Mesenchymal stem cell (in vitro differentiated cells and primary cell): ENCODE measurements around the gene HMMR.
A peak's percentile ranks its signal among the peaks of the same experiment; 100 is the strongest.

ENCODE experiments used
- DNase-seq: peaks from one replicate; pipeline ENCODE4 v3.0.0-alpha.2; 2013
- H2AFZ ChIP-seq: one replicate; pipeline ENCODE4 v1.6.1; 2013; ENCODE audit warnings: low read depth, mild to moderate bottlenecking, control low read depth, inconsistent platforms, low read length, moderate library complexity
- H2AK5ac ChIP-seq: 2 replicates; pipeline ENCODE4 v1.6.1; 2013; ENCODE audit warnings: low read length, moderate library complexity, mild to moderate bottlenecking, inconsistent platforms; ENCODE audit not compliant: severe bottlenecking
- H2BK120ac ChIP-seq: one replicate; pipeline ENCODE4 v1.6.1; 2013; ENCODE audit warnings: low read depth, mild to moderate bottlenecking, inconsistent platforms, low read length, moderate library complexity
- H2BK12ac ChIP-seq, 2 experiments: one replicate each; pipeline ENCODE4 v1.6.1; 2013; ENCODE audit warnings: inconsistent platforms in 2 of 2, low read length in 2 of 2, mild to moderate bottlenecking in 2 of 2, moderate library complexity in 2 of 2, control low read depth in 1 of 2
- H2BK15ac ChIP-seq: one replicate; pipeline ENCODE4 v1.6.1; 2013; ENCODE audit warnings: mild to moderate bottlenecking, low read depth, inconsistent platforms; ENCODE audit not compliant: poor library complexity, severe bottlenecking
- H2BK5ac ChIP-seq: 2 replicates; pipeline ENCODE4 v1.6.1; 2013; ENCODE audit warnings: low read depth, mild to moderate bottlenecking, low read length, control low read depth, inconsistent platforms; ENCODE audit not compliant: poor library complexity, severe bottlenecking
- H3K14ac ChIP-seq, 2 experiments: one replicate each; pipeline ENCODE4 v1.6.1; 2013; ENCODE audit warnings: inconsistent platforms in 2 of 2, low read length in 2 of 2, control low read depth in 1 of 2, mild to moderate bottlenecking in 1 of 2, moderate library complexity in 1 of 2
- H3K18ac ChIP-seq, 2 experiments: one replicate each; pipeline ENCODE4 v1.6.1; 2013; ENCODE audit warnings: inconsistent platforms in 2 of 2, low read length in 2 of 2, control low read depth in 1 of 2, low read depth in 1 of 2, mild to moderate bottlenecking in 1 of 2
- H3K23ac ChIP-seq, 2 experiments: one replicate each; pipeline ENCODE4 v1.6.1; 2013; ENCODE audit warnings: inconsistent platforms in 2 of 2, low read length in 2 of 2, mild to moderate bottlenecking in 2 of 2, moderate library complexity in 2 of 2, control low read depth in 1 of 2
- H3K27ac ChIP-seq: 2 replicates; pipeline ENCODE4 v1.5.1; 2013; ENCODE audit warnings: mild to moderate bottlenecking, moderate library complexity, low read length, control low read depth, inconsistent platforms; ENCODE audit not compliant: poor library complexity, severe bottlenecking
- H3K27me3 ChIP-seq, 2 experiments: 2 replicates each; pipeline versions ENCODE4 v1.6.1 to v1.7.0; 2013; ENCODE audit warnings: low read length in 2 of 2, mild to moderate bottlenecking in 2 of 2, moderate library complexity in 2 of 2, control low read depth in 1 of 2, inconsistent platforms in 1 of 2; ENCODE audit not compliant: control insufficient read depth in 1 of 2, insufficient read depth in 1 of 2
- H3K36me3 ChIP-seq, 2 experiments: 2 replicates each; pipeline versions ENCODE4 v1.6.1 to v1.7.0; 2013; ENCODE audit warnings: low read length in 2 of 2, control low read depth in 1 of 2, inconsistent platforms in 1 of 2, low read depth in 1 of 2, mild to moderate bottlenecking in 1 of 2; ENCODE audit not compliant: insufficient read depth in 2 of 2, control insufficient read depth in 1 of 2
- H3K4ac ChIP-seq, 2 experiments: one replicate each; pipeline ENCODE4 v1.6.1; 2013; ENCODE audit warnings: inconsistent platforms in 2 of 2, low read length in 2 of 2, mild to moderate bottlenecking in 2 of 2, moderate library complexity in 2 of 2, control low read depth in 1 of 2, low read depth in 1 of 2
- H3K4me1 ChIP-seq: 2 replicates; pipeline ENCODE4 v1.6.1; 2013; ENCODE audit warnings: low read depth, low read length, control low read depth; ENCODE audit not compliant: control insufficient read depth, insufficient read depth
- H3K4me2 ChIP-seq: 2 replicates; pipeline ENCODE4 v1.6.1; 2013; ENCODE audit warnings: low read length, mild to moderate bottlenecking, inconsistent platforms; ENCODE audit not compliant: poor library complexity, severe bottlenecking
- H3K4me3 ChIP-seq, 2 experiments: 2 replicates each; pipeline versions ENCODE4 v1.5.1 to v1.7.0; 2013; ENCODE audit warnings: low read length in 2 of 2, mild to moderate bottlenecking in 2 of 2, control low read depth in 1 of 2, low read depth in 1 of 2; ENCODE audit not compliant: insufficient read depth in 1 of 2
- H3K79me1 ChIP-seq: replicated peaks from 2 replicates; pipeline ENCODE4 v1.6.1; 2013; ENCODE audit warnings: mild to moderate bottlenecking, control low read depth, low read length, inconsistent platforms; ENCODE audit not compliant: poor library complexity, severe bottlenecking
- H3K9ac ChIP-seq: 2 replicates; pipeline ENCODE4 v1.7.0; 2013; ENCODE audit warnings: mild to moderate bottlenecking, low read length, moderate library complexity
- H3K9me3 ChIP-seq: 2 replicates; pipeline ENCODE4 v1.7.0; 2013; ENCODE audit warnings: mild to moderate bottlenecking, low read length; ENCODE audit not compliant: control insufficient read depth
- H4K8ac ChIP-seq: one replicate; pipeline ENCODE4 v1.6.1; 2013; ENCODE audit warnings: inconsistent platforms, mild to moderate bottlenecking, low read length, moderate library complexity
- H4K91ac ChIP-seq: one replicate; pipeline ENCODE4 v1.6.1; 2013; ENCODE audit warnings: mild to moderate bottlenecking, low read length, inconsistent platforms
- WGBS: methylation state at CpG from one replicate; pipeline ENCODE4 v1.1.7; 2013; ENCODE audit warnings: mixed read lengths; 5-methylcytosine and 5-hydroxymethylcytosine counted together

Gene HMMR

GRCh38 chr5:163437011-163437308, 23.5 kb upstream of the HMMR start:
- Histone ChIP-seq H2BK15ac (no peak overlapping the region), H2BK12ac (no peak overlapping the region), H3K4me3 (peak overlapping the region in 1 of 2 experiments; percentile 96), H3K9me3 (no peaks in the 10 kb centered on the region), H2AK5ac (no peak overlapping the region), H3K4me2 (peak overlapping the region; percentile 69), H4K91ac (no peak overlapping the region), H4K8ac (no peak overlapping the region), H3K27me3 (no peaks in the 10 kb centered on the region), H3K23ac (no peak overlapping the region), H2BK120ac (no peak overlapping the region), H2BK5ac (no peak overlapping the region), H3K4ac (no peak overlapping the region), H3K14ac (no peak overlapping the region), H3K9ac (peak overlapping the region; percentile 99), H3K4me1 (no peaks in the 10 kb centered on the region), H3K79me1 (no peaks in the 10 kb centered on the region), H3K18ac (no peak overlapping the region), H3K27ac (peak overlapping the region; percentile 60), H2AFZ (no peak overlapping the region), H3K36me3 (peaks cover 0 to 31% of the 10 kb centered on the region in 2 experiments)
- 0% methylated on average over 5 of the region's 6 CpGs for WGBS
- DNase-seq, result no peak

GRCh38 chr5:163437309-163438182, 22.9 kb upstream of the HMMR start, which contains the start of gene CCNG1:
CCNG1 (plus strand) TSS chr5:163437595; CDS start chr5:163439257, 1,662 bp downstream.
- peak within 1 kb of the TSS; percentile 69 for H3K4me2 ChIP-seq
- no peaks in the 10 kb centered on the region for H3K9me3 ChIP-seq
- peak within 1 kb of the TSS; percentile 90 for H4K91ac ChIP-seq
- H2AK5ac ChIP-seq, result peak within 1 kb of the TSS; percentile 42
- peak; percentile 98 for DNase-seq
- H2BK120ac ChIP-seq, result peak within 1 kb of the TSS; percentile 54
- peak within 1 kb of the TSS; percentile 60 to 96 for H3K4ac ChIP-seq
- peaks cover 0 to 37% of the 10 kb centered on the region in 2 experiments for H3K36me3 ChIP-seq
- H3K27me3 ChIP-seq, result no peaks in the 10 kb centered on the region
- no peak within 1 kb of the TSS for H2AFZ ChIP-seq
- peak within 1 kb of the TSS; percentile 67 to 96 for H3K18ac ChIP-seq
- under 1% methylated on average over 41 of the region's 51 CpGs for WGBS
- H3K4me1 ChIP-seq, result no peaks in the 10 kb centered on the region
- H2BK5ac ChIP-seq, result peak within 1 kb of the TSS; percentile 96
- peak within 1 kb of the TSS; percentile 78 to 96 for H3K4me3 ChIP-seq
- no peak within 1 kb of the TSS for H2BK12ac ChIP-seq
- H3K27ac ChIP-seq, result peak within 1 kb of the TSS; percentile 97
- peak within 1 kb of the TSS; percentile 94 for H4K8ac ChIP-seq
- H3K9ac ChIP-seq, result peak within 1 kb of the TSS; percentile 99
- no peaks in the 10 kb centered on the region for H3K79me1 ChIP-seq
- peak within 1 kb of the TSS; percentile 99 for H2BK15ac ChIP-seq
- H3K14ac ChIP-seq, result peak within 1 kb of the TSS; percentile 49 to 64
- peak within 1 kb of the TSS in 1 of 2 experiments; percentile 51 for H3K23ac ChIP-seq

DNA sequence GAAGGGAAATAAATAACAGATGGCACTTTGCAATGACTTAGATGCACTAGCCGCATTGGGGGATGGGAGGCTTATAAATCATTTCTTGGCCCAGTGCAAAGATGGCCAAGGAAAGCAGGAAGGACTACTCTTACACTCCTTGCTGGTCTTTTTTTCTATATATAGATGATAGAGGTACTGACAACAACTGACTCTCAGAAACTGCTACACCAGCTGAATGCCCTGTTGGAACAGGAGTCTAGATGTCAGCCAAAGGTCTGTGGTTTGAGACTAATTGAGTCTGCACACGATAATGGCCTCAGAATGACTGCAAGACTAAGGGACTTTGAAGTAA, 21.4 kb upstream of the HMMR start:
- peak; percentile 76 for DNase-seq
- Histone ChIP-seq H3K36me3 (peaks cover 2 to 51% of the 10 kb centered on the region in 2 experiments), H3K4ac (no peak overlapping the region), H3K79me1 (no peaks in the 10 kb centered on the region), H3K27ac (peak overlapping the region; percentile 1), H3K23ac (no peak overlapping the region), H3K4me2 (peak overlapping the region; percentile 94), H2BK12ac (no peak overlapping the region), H3K9ac (peak overlapping the region; percentile 59), H2BK5ac (no peak overlapping the region), H2AFZ (no peak overlapping the region), H3K4me1 (no peaks in the 10 kb centered on the region), H3K4me3 (peak overlapping the region; percentile 63 to 96), H3K27me3 (no peaks in the 10 kb centered on the region), H2BK120ac (no peak overlapping the region), H2AK5ac (no peak overlapping the region), H3K14ac (no peak overlapping the region), H4K91ac (no peak overlapping the region), H4K8ac (no peak overlapping the region), H3K9me3 (no peaks in the 10 kb centered on the region), H3K18ac (no peak overlapping the region), H2BK15ac (no peak overlapping the region)
- WGBS, result 35% methylated on average over 2 of the region's 2 CpGs

GRCh38 chr5:163440954-163441353, 19.5 kb upstream of the HMMR start:
- Histone ChIP-seq H3K9ac (no peak overlapping the region), H2AFZ (no peak overlapping the region), H3K4me1 (peaks cover 1% of the 10 kb centered on the region), H2AK5ac (no peak overlapping the region), H3K4me2 (peak overlapping the region; percentile 30), H3K36me3 (peaks cover 7 to 70% of the 10 kb centered on the region in 2 experiments), H2BK120ac (no peak overlapping the region), H3K9me3 (no peaks in the 10 kb centered on the region), H3K4ac (no peak overlapping the region), H2BK15ac (no peak overlapping the region), H3K27me3 (no peaks in the 10 kb centered on the region), H3K23ac (no peak overlapping the region), H3K18ac (no peak overlapping the region), H3K4me3 (peak overlapping the region in 1 of 2 experiments; percentile 96), H3K27ac (no peak overlapping the region), H4K8ac (no peak overlapping the region), H2BK12ac (no peak overlapping the region), H4K91ac (no peak overlapping the region), H2BK5ac (no peak overlapping the region), H3K14ac (no peak overlapping the region), H3K79me1 (no peaks in the 10 kb centered on the region)
- DNase-seq, result no peak
- 97% methylated on average over 2 of the region's 3 CpGs for WGBS
